Measurements from ENCODE around the gene TNIK. TPM values are rescaled to one million over a fixed set of nuclear protein-coding genes. Genes with fewer than 3 reads are reported as not detected.

Gene TNIK
- total RNA-seq, 4 donors from 2014 or later = 32.9 to 41.7 (median 38.0) TPM

DNA sequence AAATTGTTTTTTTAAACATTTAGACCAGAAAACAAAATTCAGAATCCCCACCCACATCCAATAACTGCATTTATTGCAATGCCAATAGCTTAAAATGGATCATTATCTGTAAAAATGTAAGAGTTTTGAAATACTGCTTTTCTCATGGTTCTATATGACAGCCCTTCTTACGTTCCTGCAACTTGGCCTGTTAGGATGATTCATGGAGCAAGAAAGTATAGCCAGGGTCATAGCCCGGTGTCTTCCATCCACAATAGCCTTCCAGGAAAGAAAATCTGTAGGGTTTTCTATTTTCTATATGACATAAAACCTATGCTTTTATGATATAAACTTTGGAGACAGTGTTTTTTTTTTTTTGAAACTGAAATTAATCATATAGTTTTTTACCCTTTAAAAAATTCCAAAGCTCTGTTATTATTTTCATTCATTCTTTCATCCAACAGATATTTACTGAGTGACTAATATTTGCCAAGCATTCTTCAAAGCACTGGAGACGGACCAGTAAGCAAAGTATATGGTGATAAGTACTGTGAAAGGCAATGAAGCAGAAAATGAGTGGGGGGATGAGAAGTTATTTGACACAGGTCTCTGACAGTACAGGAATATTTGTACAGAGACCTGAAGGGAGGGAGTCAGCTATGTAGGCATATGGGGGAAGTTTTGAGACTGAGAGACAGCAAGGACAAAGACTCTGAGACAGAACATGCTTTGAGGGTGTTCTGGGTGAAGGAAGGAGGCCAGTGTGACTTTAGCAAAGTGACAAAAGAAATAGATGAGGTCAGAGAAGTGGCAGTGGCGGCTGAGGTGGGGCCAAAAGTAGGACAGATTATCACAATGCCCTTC, 404.6 kb downstream of the TNIK start:
- no peak overlapping the region for H3K27ac ChIP-seq
- 51 to 61% methylated on average over 4 of the region's 4 CpGs for WGBS, 2 donors (ENCODE audit: low coverage in 1 of 2)
- H3K9me3 ChIP-seq = no peaks in the 10 kb centered on the region
- ATAC-seq = no peak
- H3K4me1 ChIP-seq = no peaks in the 10 kb centered on the region
- no peaks in the 10 kb centered on the region for H3K36me3 ChIP-seq
- TF ChIP-seq POLR2AphosphoS5 (IDR thresholded peaks at IDR 0.05) (no peak), EP300 (IDR thresholded peaks at IDR 0.05) (no peak), POLR2A (IDR thresholded peaks at IDR 0.05) (no peak)
- TF ChIP-seq, protein P1, sequence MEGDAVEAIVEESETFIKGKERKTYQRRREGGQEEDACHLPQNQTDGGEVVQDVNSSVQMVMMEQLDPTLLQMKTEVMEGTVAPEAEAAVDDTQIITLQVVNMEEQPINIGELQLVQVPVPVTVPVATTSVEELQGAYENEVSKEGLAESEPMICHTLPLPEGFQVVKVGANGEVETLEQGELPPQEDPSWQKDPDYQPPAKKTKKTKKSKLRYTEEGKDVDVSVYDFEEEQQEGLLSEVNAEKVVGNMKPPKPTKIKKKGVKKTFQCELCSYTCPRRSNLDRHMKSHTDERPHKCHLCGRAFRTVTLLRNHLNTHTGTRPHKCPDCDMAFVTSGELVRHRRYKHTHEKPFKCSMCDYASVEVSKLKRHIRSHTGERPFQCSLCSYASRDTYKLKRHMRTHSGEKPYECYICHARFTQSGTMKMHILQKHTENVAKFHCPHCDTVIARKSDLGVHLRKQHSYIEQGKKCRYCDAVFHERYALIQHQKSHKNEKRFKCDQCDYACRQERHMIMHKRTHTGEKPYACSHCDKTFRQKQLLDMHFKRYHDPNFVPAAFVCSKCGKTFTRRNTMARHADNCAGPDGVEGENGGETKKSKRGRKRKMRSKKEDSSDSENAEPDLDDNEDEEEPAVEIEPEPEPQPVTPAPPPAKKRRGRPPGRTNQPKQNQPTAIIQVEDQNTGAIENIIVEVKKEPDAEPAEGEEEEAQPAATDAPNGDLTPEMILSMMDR (IDR thresholded peaks at IDR 0.05) = no peak
- H3K4me3 ChIP-seq = no peak overlapping the region
- H3K27me3 ChIP-seq = no peaks in the 10 kb centered on the region

DNA sequence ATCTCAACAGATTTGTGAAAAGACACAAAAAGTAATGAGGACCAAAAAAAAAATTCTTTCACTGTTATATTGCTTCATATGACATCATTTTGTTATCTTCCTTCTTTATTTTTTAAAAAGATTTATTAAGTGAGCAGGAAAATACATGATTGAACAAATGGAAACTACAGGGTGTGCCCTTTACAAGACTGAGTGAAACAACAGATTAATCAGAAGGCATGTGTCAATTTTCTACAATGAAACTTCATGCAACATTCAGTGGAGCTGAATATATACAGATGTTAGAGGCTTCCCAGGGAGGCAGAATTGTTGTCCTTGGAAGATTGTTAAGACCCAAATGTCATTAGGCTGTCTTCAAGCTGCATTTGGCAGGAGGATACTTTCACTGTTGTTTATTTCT, 405.3 kb downstream of the TNIK start:
- TF ChIP-seq POLR2A (IDR thresholded peaks at IDR 0.05) (no peak), POLR2AphosphoS5 (IDR thresholded peaks at IDR 0.05) (no peak), EP300 (IDR thresholded peaks at IDR 0.05) (no peak)
- TF ChIP-seq, protein P1 (IDR thresholded peaks at IDR 0.05) = no peak
- no peaks in the 10 kb centered on the region for H3K27me3 ChIP-seq
- no peaks in the 10 kb centered on the region for H3K4me1 ChIP-seq
- no peak overlapping the region for H3K27ac ChIP-seq
- no peaks in the 10 kb centered on the region for H3K36me3 ChIP-seq
- H3K9me3 ChIP-seq = no peaks in the 10 kb centered on the region
- H3K4me3 ChIP-seq = no peak overlapping the region
- ATAC-seq = no peak

DNA sequence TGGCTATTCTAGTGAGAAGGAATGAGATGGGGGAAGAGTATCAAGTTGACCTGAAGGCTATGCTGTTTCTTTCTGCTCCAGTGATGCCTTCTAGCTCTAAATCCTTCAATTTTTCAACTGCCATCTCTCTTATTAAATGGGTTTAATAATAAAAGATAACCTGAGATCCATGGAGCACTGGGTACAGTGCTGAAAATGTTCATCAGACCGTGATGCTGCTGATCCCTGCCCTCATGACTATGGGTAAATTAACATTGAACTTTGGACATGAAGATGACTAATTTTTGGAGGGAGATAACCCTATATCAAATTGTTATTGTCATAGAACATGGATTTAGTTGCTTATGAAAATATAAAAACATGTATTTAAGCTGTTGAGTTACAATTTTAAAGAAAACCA, 406.0 kb downstream of the TNIK start:
- H3K36me3 ChIP-seq = no peaks in the 10 kb centered on the region
- no peaks in the 10 kb centered on the region for H3K27me3 ChIP-seq
- 77 to 83% methylated on average over 1 of the region's 1 CpG for WGBS, 2 donors (ENCODE audit: low coverage in 1 of 2)
- ATAC-seq = no peak
- no peak overlapping the region for H3K27ac ChIP-seq
- H3K9me3 ChIP-seq = no peaks in the 10 kb centered on the region
- H3K4me1 ChIP-seq = no peaks in the 10 kb centered on the region
- H3K4me3 ChIP-seq = no peak overlapping the region
- TF ChIP-seq, protein P1 (IDR thresholded peaks at IDR 0.05) = no peak
- TF ChIP-seq POLR2A (IDR thresholded peaks at IDR 0.05) = no peak
- no peak for TF ChIP-seq POLR2AphosphoS5 (IDR thresholded peaks at IDR 0.05)
- TF ChIP-seq EP300 (IDR thresholded peaks at IDR 0.05) = no peak

DNA sequence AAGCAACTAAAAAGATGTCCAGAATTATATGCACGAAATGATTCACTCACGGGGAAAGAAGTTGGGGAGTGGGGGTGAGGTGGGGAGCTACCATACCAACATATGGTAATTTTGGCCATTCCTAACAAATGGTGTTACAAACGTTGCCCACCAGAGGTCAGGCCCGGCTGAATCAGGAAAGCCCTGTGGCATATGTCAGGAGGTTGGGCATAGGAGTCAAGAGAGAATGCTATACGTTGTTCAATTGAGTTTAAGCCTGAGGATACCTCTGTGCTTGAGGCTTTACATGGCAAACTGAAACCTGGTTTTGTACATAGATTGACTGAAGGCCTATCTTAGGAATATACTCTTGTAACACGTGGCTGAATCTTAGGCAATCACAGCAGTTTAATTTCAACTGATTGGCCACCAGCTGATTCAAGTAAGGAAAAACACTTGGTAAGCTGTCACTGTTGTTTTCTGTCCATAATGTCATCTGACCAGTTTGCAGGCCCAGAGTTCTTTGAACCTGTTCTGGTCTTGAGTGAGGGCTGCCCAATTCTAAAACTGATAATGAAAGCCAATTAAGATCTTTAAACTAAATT, 410.3 kb downstream of the TNIK start:
- no peaks in the 10 kb centered on the region for H3K36me3 ChIP-seq
- H3K27ac ChIP-seq = no peak overlapping the region
- no peaks in the 10 kb centered on the region for H3K4me1 ChIP-seq
- ATAC-seq = no peak
- H3K4me3 ChIP-seq = no peak overlapping the region
- no peaks in the 10 kb centered on the region for H3K9me3 ChIP-seq
- 19 to 50% methylated on average over 3 to 6 of the region's 6 CpGs for WGBS, 2 donors (ENCODE audit: low coverage in 1 of 2)
- no peak for TF ChIP-seq POLR2AphosphoS5 (IDR thresholded peaks at IDR 0.05)
- TF ChIP-seq, protein P1 (IDR thresholded peaks at IDR 0.05) = peak; percentile 28 to 69 (median 49)
- no peaks in the 10 kb centered on the region for H3K27me3 ChIP-seq

DNA sequence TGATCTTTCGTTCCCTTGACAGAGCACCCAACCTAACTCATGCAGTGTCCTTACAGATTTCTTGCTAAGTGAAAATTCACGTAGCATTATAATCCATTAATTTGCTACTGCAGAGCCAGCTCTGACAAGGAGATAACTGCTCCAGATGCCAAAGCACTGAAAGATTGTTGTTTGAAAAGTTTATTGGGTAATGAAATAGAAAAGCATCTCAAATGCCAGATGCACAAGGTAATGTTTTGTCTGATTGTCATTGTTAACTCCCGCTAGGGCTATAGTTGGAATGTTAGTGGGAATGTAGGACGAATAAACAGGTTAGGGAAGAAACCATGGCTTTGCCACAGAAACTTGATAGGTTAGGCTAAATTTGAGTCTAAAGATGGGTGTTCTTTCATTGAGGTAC, 413.4 kb downstream of the TNIK start:
- TF ChIP-seq, protein P1 (IDR thresholded peaks at IDR 0.05) = no peak
- no peak for TF ChIP-seq POLR2AphosphoS5 (IDR thresholded peaks at IDR 0.05)
- TF ChIP-seq POLR2A (IDR thresholded peaks at IDR 0.05) = no peak
- no peak for TF ChIP-seq EP300 (IDR thresholded peaks at IDR 0.05)
- Histone ChIP-seq H3K4me1 (no peaks in the 10 kb centered on the region), H3K36me3 (no peaks in the 10 kb centered on the region), H3K9me3 (no peaks in the 10 kb centered on the region), H3K27me3 (no peaks in the 10 kb centered on the region), H3K4me3 (no peak overlapping the region), H3K27ac (no peak overlapping the region)
- WGBS, 2 donors (ENCODE audit: low coverage in 1 of 2) = 67 to 70% methylated on average over 4 of the region's 4 CpGs
- no peak for ATAC-seq

All from gastroesophageal sphincter (tissue), 4 donors.